ENCODE data around the gene CFAP58.

The CFAP58 gene

DNA sequence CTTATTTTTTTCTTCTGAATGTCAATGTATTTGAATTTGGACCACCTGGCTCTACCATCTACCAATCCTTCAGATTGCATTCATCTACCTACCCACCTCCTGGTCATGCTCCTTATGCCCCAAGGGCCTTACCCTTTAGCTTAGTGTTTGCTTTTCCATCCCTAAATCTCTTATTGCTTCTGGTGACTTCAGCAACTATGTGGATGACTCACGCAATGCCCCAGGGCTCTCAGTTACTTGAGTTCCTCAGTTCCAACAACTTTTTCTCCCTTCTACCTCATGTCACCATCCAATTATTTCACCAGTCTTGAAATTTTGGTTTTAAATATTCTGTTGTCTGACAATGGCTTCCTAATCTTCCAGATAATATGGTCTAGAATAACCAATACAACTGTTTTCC, 118.9 kb downstream of the CFAP58 start:
- no peak overlapping the region for H3K4me3 ChIP-seq (ENCODE audit: low read length)
- TF ChIP-seq, protein P1, sequence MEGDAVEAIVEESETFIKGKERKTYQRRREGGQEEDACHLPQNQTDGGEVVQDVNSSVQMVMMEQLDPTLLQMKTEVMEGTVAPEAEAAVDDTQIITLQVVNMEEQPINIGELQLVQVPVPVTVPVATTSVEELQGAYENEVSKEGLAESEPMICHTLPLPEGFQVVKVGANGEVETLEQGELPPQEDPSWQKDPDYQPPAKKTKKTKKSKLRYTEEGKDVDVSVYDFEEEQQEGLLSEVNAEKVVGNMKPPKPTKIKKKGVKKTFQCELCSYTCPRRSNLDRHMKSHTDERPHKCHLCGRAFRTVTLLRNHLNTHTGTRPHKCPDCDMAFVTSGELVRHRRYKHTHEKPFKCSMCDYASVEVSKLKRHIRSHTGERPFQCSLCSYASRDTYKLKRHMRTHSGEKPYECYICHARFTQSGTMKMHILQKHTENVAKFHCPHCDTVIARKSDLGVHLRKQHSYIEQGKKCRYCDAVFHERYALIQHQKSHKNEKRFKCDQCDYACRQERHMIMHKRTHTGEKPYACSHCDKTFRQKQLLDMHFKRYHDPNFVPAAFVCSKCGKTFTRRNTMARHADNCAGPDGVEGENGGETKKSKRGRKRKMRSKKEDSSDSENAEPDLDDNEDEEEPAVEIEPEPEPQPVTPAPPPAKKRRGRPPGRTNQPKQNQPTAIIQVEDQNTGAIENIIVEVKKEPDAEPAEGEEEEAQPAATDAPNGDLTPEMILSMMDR (conservative IDR thresholded peaks at IDR 0.05; ENCODE audit: low read length), result no peak
- DNase-seq (ENCODE audit: low read depth), result peak; percentile 45

GRCh38 chr10:104472957-104473745, 119.5 kb downstream of the CFAP58 start:
- DNase-seq (ENCODE audit: low read depth), result peak; percentile 32
- TF ChIP-seq, protein P1 (conservative IDR thresholded peaks at IDR 0.05; ENCODE audit: low read length), result no peak
- no peak overlapping the region for H3K4me3 ChIP-seq (ENCODE audit: low read length)

- DNase-seq (ENCODE audit: low read depth), result no peak
- TF ChIP-seq, protein P1 (conservative IDR thresholded peaks at IDR 0.05; ENCODE audit: low read length), result no peak
- no peak overlapping the region for H3K4me3 ChIP-seq (ENCODE audit: low read length)
Observed at GRCh38 chr10:104478380-104478779, 124.7 kb downstream of the CFAP58 start.

DNA sequence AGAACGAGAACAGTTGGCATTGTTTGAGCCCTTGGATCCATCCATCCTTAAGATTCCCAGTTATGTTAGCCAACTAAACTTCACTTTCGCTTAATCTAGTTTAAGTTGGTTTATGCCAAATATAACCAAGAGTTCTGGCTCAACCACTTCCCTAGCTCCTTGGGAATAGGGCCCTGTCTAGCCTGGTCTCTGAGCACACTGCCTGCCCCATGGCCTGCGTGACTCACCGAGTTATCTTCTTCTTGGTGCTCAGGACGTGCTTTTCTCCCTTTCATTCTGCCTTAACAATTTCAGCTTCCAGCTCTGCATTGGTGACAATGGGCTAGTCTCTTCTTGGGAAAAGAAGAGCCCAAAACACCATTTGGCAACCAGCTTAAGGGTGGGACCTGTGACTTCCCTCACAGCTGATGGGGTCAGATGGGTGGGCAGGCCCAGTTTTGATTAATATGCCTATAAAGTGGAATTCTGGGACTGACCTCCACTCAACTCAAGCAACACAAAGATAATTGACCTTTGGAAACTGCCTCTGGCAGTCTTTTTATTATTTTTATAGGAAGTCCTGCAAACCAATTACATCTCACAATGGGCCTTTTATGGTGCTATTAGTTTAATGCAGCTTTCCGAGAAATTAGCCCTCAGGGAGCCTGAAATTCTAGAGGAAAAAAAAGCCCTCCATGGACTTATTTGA, 126.4 kb downstream of the CFAP58 start:
- DNase-seq (ENCODE audit: low read depth), result no peak
- no peak overlapping the region for H3K4me3 ChIP-seq (ENCODE audit: low read length)
- TF ChIP-seq, protein P1 (conservative IDR thresholded peaks at IDR 0.05; ENCODE audit: low read length), result no peak

- H3K4me3 ChIP-seq (ENCODE audit: low read length), result no peak overlapping the region
- TF ChIP-seq, protein P1 (conservative IDR thresholded peaks at IDR 0.05; ENCODE audit: low read length), result no peak
- DNase-seq (ENCODE audit: low read depth), result no peak
Observed at GRCh38 chr10:104480797-104481196, 127.2 kb downstream of the CFAP58 start.

DNA sequence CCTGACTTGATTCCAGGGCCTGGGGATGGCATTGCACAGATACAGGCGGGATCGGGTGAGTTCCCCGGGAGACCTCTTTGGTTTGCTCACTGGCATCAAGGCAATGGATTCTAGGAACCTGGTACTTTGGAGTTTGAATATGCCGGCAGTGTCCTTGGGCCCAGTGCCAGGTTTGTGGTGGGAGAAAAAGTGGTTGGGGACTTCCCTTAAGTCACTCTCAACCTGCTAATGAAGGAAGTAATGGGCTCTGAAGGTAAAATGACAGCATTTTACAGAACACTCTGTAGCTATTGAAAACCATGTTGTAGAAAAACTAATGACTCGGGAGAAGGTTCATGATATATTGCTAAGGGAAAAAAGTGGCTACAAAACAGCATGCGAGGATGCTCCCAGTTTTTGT, 129.9 kb downstream of the CFAP58 start:
- no peak for DNase-seq (ENCODE audit: low read depth)
- no peak overlapping the region for H3K4me3 ChIP-seq (ENCODE audit: low read length)
- TF ChIP-seq, protein P1 (conservative IDR thresholded peaks at IDR 0.05; ENCODE audit: low read length), result no peak

- TF ChIP-seq, protein P1 (conservative IDR thresholded peaks at IDR 0.05; ENCODE audit: low read length), result no peak
- DNase-seq (ENCODE audit: low read depth), result no peak
- H3K4me3 ChIP-seq (ENCODE audit: low read length), result no peak overlapping the region
Observed at GRCh38 chr10:104485632-104486031, 132.0 kb downstream of the CFAP58 start.
